Stimulated activated CD8-positive, alpha-beta memory T cell treated with anti-CD3 and anti-CD28 coated beads, Interleukin-2, amount 100 ng/mL, for 1 hour (primary cell): ENCODE measurements around the gene SEPHS1.
"Not testable (repeated sequence)": the region's sequence is repeated elsewhere in the genome, so short reads cannot be mapped to it uniquely, and the experiment has no call there.

Source experiments
- DNase-seq, 2 donors: peaks; one replicate each; pipeline ENCODE4 v3.0.0-alpha.2; 2020; ENCODE audit warnings: low read depth in 2 of 2

Gene SEPHS1, protein sequence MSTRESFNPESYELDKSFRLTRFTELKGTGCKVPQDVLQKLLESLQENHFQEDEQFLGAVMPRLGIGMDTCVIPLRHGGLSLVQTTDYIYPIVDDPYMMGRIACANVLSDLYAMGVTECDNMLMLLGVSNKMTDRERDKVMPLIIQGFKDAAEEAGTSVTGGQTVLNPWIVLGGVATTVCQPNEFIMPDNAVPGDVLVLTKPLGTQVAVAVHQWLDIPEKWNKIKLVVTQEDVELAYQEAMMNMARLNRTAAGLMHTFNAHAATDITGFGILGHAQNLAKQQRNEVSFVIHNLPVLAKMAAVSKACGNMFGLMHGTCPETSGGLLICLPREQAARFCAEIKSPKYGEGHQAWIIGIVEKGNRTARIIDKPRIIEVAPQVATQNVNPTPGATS

DNA sequence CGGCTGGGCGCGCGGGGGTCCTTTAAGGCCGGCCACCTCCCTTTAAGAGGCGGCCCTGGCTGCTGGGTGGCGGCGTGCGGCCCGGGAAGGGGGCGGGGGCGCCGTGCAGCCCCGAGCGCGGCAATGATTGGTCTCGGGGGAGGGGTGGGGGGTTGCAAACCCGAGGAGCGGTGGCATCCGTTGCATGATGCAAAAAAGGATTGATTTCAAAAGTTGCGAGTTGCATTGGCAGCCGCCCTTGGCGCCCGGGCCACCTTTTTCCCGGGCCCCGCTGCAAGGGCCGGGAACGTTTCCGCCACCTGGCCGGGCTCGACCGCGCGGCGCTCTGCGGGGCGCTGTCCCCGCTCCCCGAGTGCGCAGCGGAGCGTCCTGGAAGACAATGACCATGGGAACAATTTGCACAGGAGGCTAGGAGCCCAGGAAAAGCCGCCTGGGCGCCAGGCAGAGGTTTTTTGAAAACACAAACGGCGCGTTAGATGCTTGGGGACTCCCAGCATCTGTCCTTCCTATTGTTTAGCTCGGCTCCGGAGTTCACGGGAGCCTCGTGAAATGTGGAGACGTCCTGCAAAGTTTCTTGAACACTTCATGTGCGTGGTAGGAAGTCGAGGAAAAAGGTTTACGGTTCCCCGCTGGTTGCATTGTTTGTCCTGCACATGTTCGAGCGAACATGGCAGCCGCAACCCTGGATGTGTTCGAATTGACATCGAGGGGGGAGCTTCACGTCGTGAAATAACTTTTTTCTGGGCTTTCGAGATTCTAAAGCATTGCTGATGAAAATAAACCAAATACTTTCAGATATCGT, at the start of gene SEPHS1:
SEPHS1 (minus strand) TSS at position 78 of the 802 bp plus-strand sequence. CDS start 3,343 bp downstream, outside the sequence.
- DNase-seq = peak; percentile 47 to 57

DNA sequence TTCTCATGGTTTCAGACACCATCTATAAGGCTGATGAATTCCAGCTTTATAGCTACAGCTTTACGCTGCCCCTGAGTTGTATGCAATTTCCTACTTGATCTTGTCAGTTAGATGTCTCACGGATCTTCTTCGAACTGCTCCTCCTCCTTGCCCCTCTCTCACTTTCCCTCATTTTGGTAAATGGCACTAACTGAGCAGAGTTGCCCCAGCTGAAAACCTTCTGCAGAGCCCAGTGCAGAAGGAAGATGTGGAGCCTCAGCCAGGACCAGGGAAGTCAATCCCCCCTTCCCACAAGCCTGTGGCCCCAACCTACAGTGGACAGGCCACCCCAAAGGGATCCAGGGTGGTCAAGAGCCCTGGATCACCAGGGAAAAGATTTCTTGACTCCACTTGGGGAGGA, 49.0 kb upstream of the SEPHS1 start:
- DNase-seq = no peak

DNA sequence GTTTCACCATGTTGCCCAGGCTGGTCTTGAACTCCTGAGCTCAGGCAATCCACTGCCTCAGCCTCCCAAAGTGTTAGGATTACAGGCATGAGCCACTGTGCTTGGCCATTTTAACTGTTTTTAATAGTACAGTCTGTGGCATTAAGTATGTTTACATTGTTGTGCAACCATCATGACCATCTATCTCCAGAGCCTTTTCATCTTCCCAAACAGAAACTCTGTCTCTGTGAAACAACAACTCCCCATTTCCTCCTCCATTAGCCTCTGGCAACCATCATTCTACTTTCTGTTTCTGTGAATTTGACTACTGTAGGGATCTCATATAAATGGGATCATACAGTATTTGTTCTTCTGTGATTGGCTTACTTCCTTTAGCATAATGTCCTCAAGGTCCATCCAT, 48.3 kb upstream of the SEPHS1 start:
- DNase-seq = no peak

DNA sequence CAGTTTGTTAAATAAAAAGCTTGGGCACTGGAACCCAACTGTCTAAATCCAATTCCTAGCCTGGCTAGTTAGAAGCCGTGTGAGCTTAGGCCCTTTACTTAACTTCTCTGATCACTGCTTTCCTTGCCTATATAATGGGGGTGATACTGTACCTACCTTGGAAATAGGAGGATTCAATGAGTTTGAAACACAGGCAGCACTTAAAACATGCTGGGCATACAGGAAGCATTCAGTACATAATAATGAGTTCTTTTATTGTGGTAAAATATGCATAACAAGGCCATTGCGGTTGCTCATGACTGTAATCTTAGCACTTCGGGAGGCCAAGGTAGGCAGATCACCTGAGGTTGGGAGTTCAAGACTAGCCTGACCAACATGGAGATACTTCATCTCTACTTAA, 47.4 kb upstream of the SEPHS1 start:
- no peak for DNase-seq

DNA sequence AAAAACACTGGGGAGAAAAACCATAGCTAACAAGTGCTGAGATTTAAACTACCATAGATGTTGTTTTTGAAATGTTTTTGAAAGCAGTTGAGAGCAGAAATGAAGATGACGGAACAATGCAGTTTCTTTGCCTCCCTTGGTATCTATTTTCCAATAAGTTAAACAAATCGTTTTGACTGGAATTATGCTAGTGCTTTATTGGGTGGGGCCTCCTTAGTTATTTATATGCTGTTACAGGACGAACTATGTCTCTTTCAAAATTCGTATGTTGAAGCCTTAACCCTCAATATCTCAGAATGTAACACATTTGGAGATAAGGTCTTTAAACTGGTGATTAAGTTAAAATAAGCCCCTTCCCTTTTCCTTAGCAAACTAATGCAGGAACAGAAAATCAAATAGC, 45.5 kb upstream of the SEPHS1 start:
- DNase-seq = no peak

DNA sequence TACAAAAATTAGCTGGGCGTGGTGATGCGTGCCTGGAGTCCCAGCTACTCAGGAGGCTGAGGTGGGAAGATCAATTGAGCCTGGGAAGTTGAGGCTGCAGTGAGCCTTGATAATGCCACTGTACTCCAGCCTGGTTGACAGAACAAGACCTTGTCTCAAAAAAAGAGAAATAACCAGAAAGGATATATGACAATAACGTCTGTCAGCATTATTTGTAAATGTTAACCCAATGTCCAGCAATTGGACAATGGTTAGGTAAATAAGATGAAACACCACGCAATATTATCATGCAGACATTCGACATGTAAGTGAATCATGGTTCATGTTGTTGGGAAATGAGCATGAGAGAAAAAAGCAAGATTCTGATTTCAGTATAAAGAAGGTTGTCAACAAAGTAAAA, 44.6 kb upstream of the SEPHS1 start:
- no peak for DNase-seq

DNA sequence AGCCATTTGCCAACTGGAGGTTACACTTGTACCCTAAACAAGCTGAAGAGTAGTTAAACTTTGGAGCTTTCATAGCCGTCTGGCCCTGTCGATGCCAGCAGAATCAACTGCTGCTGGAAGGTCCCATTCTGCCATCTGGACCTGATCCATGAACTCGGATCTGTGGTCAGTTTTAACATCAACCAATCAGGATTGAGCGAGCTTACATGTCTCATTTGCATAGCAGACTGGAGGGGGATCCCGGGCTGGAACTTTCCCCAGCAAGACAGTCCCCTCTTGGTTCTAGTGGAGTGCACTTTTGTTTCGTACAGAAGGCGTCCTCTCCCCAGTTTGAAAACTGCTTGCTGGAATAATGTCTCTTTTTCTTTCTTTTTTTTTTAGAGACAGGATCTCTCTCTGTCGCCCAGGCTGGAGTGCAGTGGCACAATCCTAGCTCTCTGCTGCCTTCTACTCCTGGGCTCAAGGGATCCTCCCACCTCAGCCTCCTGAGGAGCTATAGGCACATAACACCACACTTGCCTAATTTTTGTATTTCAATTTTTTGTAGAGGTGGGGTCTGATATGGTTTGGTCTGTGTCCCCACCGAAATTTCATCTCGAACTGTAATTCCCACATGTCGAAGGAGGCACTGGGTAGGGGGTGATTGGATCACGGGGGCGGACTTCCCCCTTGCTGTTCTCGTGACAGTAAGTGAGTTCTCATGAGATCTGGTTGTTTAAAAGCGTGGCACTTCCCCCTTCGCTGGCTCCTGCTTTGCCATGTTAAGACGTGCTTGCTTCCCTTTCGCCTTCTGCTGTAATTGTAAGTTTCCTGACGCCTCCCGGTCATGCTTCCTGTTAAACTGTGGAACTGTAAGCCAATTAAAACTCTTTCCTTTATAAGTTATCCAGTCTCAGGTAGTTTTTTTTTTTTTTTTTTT, 42.8 kb upstream of the SEPHS1 start:
- no peak for DNase-seq

DNA sequence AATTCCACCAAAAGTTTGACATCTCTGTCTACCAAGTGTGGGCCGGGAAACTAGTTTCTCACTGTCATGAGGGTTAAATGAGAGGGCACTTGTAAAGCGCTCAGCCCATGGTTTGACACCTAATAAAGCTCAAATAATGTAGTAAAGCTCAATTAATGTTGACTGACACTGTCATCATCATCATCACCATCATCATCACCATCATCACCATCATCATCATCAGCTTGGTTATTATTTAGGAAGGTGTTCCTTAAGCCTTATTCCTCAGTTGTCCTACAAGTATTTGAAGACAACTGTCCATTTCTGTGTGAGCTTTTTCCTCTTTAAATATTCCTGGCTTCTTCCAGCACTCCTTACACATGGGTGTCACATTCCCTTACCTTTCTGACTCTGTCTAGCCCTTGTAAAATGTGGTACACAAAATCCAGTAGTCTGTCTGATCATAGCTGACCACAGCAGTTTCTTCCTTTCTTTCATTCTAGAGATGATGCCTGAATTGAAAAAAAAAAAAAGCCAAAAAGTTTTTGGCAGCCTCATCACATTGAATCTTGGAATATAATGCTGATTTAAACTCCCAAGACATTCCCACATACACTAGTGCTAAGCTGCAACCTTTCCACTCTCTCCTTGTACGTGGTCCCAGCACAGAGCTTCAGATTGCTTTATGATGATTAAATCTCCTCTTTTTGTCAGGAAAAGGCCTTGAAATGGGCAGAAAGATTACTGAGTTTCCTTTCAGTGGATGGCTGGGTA, 40.6 kb upstream of the SEPHS1 start:
- DNase-seq = no peak

DNA sequence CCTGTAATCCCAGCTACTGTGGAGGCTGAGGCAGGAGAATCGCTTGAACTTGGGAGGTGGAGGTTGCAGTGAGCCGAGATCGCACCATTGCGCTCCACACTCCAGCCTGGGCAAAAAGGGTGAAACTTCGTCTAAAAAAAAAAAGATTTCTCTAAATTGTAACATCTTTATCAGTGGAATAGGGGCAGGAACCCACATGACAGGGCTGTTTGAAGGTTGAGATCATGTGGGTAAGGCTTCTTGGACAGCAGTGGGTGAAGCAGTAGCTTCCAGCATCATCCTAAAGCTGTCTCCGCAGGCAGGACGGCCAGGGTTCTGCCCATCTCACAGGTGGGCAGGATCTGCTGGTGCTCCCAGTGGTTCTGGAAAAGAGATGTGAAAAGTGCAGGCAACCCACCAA, 37.9 kb upstream of the SEPHS1 start:
- no peak for DNase-seq

DNA sequence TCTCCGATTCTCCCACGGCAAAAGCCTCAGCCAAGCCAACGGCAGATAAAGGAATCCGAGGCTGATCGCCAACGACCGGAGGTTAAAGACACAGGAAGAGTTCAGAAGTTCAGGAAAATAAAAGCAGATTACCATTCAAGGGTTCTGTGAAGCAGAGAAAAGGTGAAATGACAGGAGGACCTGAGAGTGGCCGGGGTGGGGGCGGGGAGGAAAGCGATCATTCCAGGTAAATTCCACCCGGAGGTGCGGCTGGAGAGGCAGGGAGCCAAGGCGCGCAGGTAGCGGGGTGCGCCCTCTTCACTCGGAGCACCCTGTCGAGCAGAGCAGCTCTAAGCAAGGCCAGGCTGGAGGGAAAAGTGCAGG, 35.3 kb upstream of the SEPHS1 start:
- DNase-seq = no peak

DNA sequence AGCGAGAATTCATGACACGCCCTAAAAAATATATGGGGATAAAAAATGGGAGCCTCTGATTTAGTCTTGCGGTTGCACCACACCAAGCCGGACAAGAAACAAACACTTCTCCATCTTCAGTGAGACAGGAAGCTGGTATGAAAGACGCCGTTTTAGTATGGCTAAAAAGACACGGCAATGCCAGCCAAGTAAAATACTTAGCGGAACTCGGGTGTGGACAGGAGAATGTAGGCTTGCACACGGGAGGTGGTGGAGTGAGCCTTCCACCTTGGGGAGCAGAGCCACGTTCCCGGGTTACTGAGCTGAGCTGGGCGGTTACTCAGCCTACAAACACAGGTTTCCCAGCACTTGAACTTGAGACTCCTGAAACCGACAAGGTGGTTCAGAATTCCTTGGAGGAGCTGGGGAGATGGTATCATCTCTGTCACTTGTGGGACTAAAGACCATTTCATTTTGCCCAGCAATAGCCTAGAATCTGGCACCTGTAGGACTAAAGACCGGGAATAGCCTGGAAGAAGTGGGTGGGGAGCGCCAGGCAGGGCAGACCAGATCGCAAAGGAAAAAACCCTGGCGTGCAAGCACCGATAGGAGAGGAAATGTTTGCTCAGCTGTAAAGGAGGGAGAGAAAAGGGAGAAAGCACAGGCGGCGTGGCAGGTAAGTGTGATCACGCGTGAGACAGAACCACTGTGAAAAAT, 34.8 kb upstream of the SEPHS1 start:
- no peak for DNase-seq

DNA sequence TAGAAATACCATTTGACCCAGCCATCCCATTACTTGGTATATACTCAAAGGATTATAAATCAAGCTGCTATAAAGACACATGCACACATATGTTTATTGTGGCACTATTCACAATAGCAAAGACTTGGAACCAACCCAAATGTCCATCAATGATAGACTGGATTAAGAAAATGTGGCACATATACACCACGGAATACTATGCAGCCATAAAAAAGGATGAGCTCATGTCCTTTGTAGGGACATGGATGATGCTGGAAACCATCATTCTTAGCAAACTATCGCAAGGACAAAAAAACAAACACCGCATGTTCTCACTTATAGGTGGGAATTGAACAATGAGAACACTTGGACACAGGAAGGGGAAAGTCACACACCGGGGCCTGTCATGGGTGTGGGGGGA, 31.0 kb upstream of the SEPHS1 start:
- not testable (repeated sequence) for DNase-seq

DNA sequence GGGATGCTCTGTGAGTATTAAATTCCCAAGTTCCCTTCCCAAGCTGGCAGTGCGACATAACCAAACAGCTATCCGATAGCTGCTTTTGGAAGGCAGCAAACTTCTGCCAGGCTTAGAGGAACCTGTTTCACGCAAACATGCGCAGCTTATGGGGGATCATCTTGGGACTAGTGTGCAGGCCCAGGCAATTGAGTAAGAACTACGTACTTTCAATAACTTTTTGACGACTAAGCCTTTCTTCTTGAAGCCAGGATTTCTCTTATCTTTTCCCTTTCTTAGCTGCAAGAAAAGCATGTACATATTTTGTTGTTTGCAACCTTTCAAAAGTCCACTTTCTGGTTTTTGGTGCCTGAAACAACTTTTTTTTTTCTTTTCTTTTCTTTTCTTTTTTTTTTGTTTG, 28.7 kb upstream of the SEPHS1 start:
- no peak for DNase-seq

DNA sequence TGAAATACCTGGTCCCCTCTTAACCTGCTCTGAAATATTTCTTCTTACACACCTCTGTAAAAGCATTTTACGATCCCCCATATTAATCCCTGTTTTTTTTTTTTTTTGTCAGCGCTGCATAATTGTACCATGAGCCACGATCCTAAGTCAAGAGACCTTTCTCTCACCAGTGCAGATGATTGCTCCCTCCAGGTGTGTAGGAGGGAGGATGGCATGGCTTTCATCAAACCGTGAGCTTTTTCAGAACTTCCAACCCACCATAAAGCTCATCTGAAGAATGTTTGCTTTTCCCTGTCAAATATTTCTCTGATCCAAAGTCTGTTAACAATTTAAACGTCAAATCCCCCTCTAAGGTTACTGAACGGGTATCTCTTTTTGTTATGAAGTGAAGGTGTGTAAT, 28.2 kb upstream of the SEPHS1 start:
- DNase-seq = no peak

DNA sequence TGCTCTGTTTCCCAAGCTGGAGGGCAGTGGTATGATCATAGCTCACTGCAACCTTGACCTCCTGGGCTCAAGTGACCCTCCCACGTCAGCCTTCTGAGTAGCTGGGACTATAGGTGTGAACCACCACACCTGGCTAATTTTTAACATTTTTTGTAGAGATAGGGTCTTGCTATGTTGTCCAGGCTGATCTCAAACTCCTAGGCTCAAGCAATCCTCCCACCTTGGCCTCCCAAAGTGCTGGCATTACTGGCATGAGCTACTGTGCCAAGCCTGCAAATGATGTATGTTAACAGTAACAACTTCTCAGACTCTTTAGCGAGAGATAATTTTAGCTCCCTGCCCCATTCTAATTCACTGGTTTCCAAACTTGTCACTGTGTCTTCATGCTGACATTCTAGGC, 27.7 kb upstream of the SEPHS1 start:
- no peak for DNase-seq

DNA sequence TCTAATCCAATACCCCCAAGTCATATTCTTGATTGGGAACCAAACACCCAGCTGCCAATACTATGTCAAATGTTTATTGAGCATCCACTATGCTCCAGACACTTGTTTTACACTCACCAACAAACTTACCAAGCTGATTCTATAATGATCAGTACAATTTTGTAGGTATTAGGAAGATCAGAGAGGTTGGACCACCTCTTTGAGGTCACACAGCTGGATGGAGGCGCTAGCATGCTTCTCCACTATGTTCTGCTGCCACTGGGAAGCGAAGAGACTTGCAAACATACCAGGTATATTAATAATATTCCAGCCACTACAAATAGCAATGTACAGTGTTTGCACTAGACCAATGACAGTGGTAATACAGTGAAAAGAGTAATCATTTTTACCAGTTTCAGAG, 25.6 kb upstream of the SEPHS1 start:
- no peak for DNase-seq

DNA sequence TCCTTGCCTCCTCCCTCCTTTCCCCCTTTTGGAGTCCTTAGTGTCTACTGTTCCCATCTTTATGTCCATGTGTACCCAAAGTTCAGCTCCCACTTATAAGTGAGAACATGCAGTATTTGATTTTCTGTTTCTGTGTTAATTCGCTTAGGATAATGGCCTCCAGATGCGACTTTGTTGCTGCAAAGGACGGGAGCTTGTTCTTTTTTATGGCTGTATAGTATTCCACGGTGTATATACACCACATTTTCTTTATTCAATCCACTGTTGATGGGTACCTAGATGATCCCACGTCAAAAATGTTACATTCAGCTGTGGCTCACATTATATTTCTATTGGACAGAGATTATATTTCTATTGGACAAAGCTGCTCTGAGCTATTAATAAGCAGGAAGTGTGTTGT, 24.4 kb upstream of the SEPHS1 start:
- no peak for DNase-seq

DNA sequence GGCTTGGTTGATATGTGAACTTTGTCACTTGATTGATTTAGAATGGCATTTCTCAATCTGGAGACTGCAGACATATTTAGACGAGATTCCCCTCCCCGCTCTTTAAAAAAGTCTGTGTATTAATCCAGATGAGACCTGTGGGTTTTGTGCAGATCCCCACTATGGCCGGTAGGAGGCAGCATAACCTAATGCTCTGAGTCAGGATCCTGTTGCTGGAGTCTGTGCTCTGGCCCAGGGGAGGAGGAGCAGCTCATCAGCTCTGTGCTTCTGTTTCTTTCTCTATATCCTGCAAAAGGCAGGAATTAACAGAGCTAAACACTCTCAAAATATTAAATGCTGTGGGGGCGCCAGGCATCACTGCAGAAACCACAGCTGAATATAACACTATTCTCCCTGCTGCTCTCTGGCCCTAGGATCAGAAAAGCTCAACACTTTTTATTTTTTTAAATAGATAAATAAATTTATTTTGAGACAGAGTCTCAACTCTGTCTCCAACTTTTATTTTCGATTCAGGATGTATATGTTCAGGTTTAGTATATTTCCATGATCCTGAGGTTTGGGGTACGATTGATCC, 23.9 kb upstream of the SEPHS1 start:
- DNase-seq = peak in 1 of 2 donors; percentile 43

DNA sequence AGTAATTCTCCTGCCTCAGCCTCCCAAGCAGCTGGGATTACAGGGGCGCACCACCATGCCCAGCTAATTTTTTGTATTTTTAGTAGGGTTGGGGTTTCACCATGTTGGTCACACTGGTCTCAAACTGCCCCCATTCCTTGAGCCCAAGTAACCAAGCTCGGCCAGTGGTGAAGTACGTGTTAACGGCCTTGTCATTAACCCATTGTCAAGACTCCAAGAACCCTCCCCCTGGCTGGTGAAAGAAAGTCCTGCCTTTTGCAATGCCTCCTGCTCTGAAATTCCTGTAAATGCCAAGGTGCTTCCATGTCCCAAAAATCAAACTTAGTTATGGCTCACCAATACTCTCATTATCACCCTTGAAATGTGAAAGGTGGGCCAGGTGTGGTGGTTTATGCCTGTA, 18.8 kb upstream of the SEPHS1 start:
- DNase-seq = no peak

DNA sequence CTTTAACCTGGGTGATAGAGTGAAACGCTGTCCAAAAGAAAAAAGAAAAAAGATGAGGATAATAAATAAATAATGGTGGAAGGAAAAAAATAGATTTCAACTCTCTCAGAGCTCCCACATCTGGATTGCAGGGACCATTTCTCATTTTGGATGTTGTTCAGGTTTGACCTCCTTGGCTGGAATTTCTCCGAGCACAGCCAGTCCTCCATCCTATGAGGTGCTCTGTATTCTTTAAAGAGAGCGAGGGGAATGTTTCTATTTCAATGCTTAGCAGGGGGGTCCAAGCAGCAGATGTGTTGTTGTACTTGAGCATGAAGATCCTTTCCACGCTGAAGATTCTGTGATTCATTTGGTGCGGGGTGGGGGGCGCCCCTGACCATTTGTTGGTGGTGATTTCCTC, 17.7 kb upstream of the SEPHS1 start:
- DNase-seq = no peak

DNA sequence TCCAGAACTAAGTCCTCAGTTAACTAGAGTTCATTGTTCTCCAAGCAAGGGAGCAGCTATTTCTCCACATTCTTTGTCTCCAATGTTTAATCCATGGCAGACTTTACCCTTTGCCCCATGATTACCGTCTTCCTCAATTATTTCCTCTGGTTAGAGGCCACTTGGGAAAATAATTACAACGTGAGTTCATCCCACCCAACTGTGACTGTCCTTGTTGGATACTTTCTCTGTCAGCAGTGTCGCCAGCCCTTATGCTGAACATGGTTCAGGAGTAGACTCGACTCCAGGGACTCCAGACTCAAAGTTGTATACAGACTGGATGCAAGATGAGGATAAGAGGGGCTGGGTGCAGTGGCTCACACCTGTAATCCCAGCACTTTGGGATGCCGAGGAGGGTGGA, 17.1 kb upstream of the SEPHS1 start:
- no peak for DNase-seq
